ENCODE data around the gene FCRL1. TPM values are rescaled to one million over a fixed set of nuclear protein-coding genes. Genes with fewer than 3 reads are reported as not detected.

The FCRL1 gene
- total RNA-seq, 4 donors from 2014 or later, result 6.4 to 12.9 TPM; not detected in 2

DNA sequence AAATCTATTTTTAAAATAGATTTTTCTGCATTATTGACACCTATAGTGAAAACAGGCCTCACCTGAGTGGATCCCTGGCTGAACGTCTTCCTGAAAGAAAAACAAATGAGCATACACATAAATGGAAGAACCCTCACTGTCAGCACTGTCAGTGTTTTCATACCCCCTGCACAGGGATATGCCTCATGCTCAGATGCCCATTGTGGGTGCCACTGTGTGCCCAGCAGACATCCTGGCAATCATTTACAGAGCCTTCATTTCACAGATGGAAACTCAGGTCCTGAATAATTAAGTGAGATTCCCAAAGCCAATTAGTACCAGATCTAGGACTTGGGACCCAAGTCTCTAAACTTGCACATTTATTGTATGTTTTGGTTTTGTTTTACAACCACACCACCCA, 19.9 kb downstream of the FCRL1 start:
- intact Hi-C loops (cut with DNase I; ENCODE audit: low total_unique reads), result no loop called here
- Histone ChIP-seq H3K9me3 (no peaks in the 10 kb centered on the region), H3K4me1 (no peaks in the 10 kb centered on the region), H3K4me3 (no peak overlapping the region), H3K36me3 (no peaks in the 10 kb centered on the region), H3K27me3 (no peaks in the 10 kb centered on the region), H3K27ac (no peak overlapping the region)
- DNase-seq, result no peak
- 63 to 80% methylated on average over 1 of the region's 1 CpG for WGBS, 2 donors (ENCODE audit: low coverage in 1 of 2)
- in situ Hi-C loops (cut with MboI; ENCODE audit: low pct_ligation_motif_present in 1 of 4, low pct_unique_long_range_greater_than_20kb in 1 of 4, low sequenced_read_pairs in 3 of 4), result no loop called here
- TF ChIP-seq EP300 (IDR thresholded peaks at IDR 0.05; ENCODE audit: low read depth) (no peak), CTCF (IDR thresholded peaks at IDR 0.05) (no peak), POLR2A (IDR thresholded peaks at IDR 0.05) (no peak), POLR2AphosphoS5 (IDR thresholded peaks at IDR 0.05) (no peak)

GRCh38 chr1:157798211-157798610, 21.7 kb downstream of the FCRL1 start:
- Histone ChIP-seq H3K36me3 (no peaks in the 10 kb centered on the region), H3K4me3 (no peak overlapping the region), H3K27ac (no peak overlapping the region), H3K9me3 (peaks cover 2 to 4% of the 10 kb centered on the region in 2 donors), H3K4me1 (no peaks in the 10 kb centered on the region), H3K27me3 (no peaks in the 10 kb centered on the region)
- DNase-seq, result no peak
- intact Hi-C loops (cut with DNase I; ENCODE audit: low total_unique reads) (no loop called here), in situ Hi-C loops (cut with MboI; ENCODE audit: low pct_ligation_motif_present in 1 of 4, low pct_unique_long_range_greater_than_20kb in 1 of 4, low sequenced_read_pairs in 3 of 4) (no loop called here)
- WGBS, 2 donors (ENCODE audit: low coverage in 1 of 2), result 60 to 82% methylated on average over 1 to 5 of the region's 5 CpGs
- TF ChIP-seq POLR2A (IDR thresholded peaks at IDR 0.05), result no peak

GRCh38 chr1:157785248-157785647, 34.7 kb downstream of the FCRL1 start:
- H3K27me3 ChIP-seq, result no peaks in the 10 kb centered on the region
- no peaks in the 10 kb centered on the region for H3K9me3 ChIP-seq
- intact Hi-C loops (cut with DNase I; ENCODE audit: low total_unique reads) (no loop called here), in situ Hi-C loops (cut with MboI; ENCODE audit: low pct_ligation_motif_present in 1 of 4, low pct_unique_long_range_greater_than_20kb in 1 of 4, low sequenced_read_pairs in 3 of 4) (no loop called here)
- WGBS, 2 donors (ENCODE audit: low coverage in 1 of 2), result 63% methylated on average over 1 of the region's 1 CpG; no CpG with 5 or more reads in 1 of the 2 donors
- no peak overlapping the region for H3K27ac ChIP-seq
- DNase-seq, result no peak
- H3K36me3 ChIP-seq, result no peaks in the 10 kb centered on the region
- no peak overlapping the region for H3K4me3 ChIP-seq
- H3K4me1 ChIP-seq, result peaks cover 0 to 11% (median 0%) of the 10 kb centered on the region in 4 donors
- TF ChIP-seq POLR2A (IDR thresholded peaks at IDR 0.05) (no peak), POLR2AphosphoS5 (IDR thresholded peaks at IDR 0.05) (no peak), CTCF (IDR thresholded peaks at IDR 0.05) (no peak), EP300 (IDR thresholded peaks at IDR 0.05; ENCODE audit: low read depth) (no peak)

- in situ Hi-C loops (cut with MboI; ENCODE audit: low pct_ligation_motif_present in 1 of 4, low pct_unique_long_range_greater_than_20kb in 1 of 4, low sequenced_read_pairs in 3 of 4), result no loop called here
- no peaks in the 10 kb centered on the region for H3K9me3 ChIP-seq
- no peak overlapping the region for H3K27ac ChIP-seq
- H3K4me1 ChIP-seq, result peaks cover 0 to 11% (median 0%) of the 10 kb centered on the region in 4 donors
- whole genome bisulfite sequencing, 2 donors (ENCODE audit: low coverage in 1 of 2), result 63 to 82% methylated on average over 2 to 3 of the region's 3 CpGs
- no peaks in the 10 kb centered on the region for H3K36me3 ChIP-seq
- TF ChIP-seq EP300 (IDR thresholded peaks at IDR 0.05; ENCODE audit: low read depth) (no peak), POLR2A (IDR thresholded peaks at IDR 0.05) (no peak), POLR2AphosphoS5 (IDR thresholded peaks at IDR 0.05) (no peak), CTCF (IDR thresholded peaks at IDR 0.05) (no peak)
- intact Hi-C loops (cut with DNase I; ENCODE audit: low total_unique reads), result no loop called here
- DNase-seq, result no peak
- H3K27me3 ChIP-seq, result no peaks in the 10 kb centered on the region
- no peak overlapping the region for H3K4me3 ChIP-seq
These were observed 35.1 kb downstream of the FCRL1 start for GRCh38 chr1:157784801-157785200.

DNA sequence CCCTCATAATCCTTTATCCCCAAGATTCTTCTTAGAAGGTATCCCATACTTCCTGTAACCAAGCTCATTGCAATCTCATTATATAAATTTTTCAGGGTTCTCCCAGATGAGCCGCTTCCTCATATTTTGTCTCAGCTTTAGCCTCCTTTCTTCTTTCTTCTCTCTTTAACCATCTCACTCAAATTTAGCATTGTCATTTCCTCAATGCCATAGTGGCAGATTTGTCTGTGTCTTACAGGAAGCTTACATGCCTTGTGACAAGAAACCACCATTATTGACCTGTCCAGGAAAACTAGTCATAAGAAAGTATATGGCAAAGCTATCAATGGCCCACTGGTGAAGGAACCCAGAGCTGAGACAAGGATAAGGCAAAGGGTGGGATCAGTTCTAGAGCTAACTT, 37.0 kb downstream of the FCRL1 start:
- no peak overlapping the region for H3K27ac ChIP-seq
- 67 to 83% methylated on average over 1 of the region's 1 CpG for WGBS, 2 donors (ENCODE audit: low coverage in 1 of 2)
- H3K4me1 ChIP-seq, result peaks cover 0 to 11% (median 0%) of the 10 kb centered on the region in 4 donors
- no peak for DNase-seq
- no peaks in the 10 kb centered on the region for H3K36me3 ChIP-seq
- intact Hi-C loops (cut with DNase I; ENCODE audit: low total_unique reads), result no loop called here
- TF ChIP-seq POLR2AphosphoS5 (IDR thresholded peaks at IDR 0.05) (no peak), EP300 (IDR thresholded peaks at IDR 0.05; ENCODE audit: low read depth) (no peak), POLR2A (IDR thresholded peaks at IDR 0.05) (no peak), CTCF (IDR thresholded peaks at IDR 0.05) (no peak)
- H3K4me3 ChIP-seq, result no peak overlapping the region
- H3K27me3 ChIP-seq, result no peaks in the 10 kb centered on the region
- in situ Hi-C loops (cut with MboI; ENCODE audit: low pct_ligation_motif_present in 1 of 4, low pct_unique_long_range_greater_than_20kb in 1 of 4, low sequenced_read_pairs in 3 of 4), result no loop called here
- H3K9me3 ChIP-seq, result no peaks in the 10 kb centered on the region
